GM12875 (cell line): ENCODE results near the gene KRTCAP2.

Experiments used
- H3K4me3 ChIP-seq: one replicate; pipeline ENCODE4 v1.5.1; 2011; ENCODE audit warnings: low read depth, low read length, control low read depth
- CTCF ChIP-seq: IDR thresholded peaks from 2 replicates; pipeline ENCODE4 v1.5.1; 2011; ENCODE audit warnings: low read depth, mild to moderate bottlenecking, control low read depth, inconsistent platforms, low read length, moderate library complexity, borderline replicate concordance; ENCODE audit not compliant: insufficient read depth

The KRTCAP2 gene

GRCh38 chr1:155130272-155131006, 42.7 kb downstream of the KRTCAP2 start:
- H3K4me3 ChIP-seq, result no peak overlapping the region
- TF ChIP-seq CTCF, result no peak

GRCh38 chr1:155128755-155129473, 44.2 kb downstream of the KRTCAP2 start:
- no peak overlapping the region for H3K4me3 ChIP-seq
- TF ChIP-seq CTCF, result no peak

GRCh38 chr1:155127967-155128754, 44.9 kb downstream of the KRTCAP2 start:
- H3K4me3 ChIP-seq, result no peak overlapping the region
- no peak for TF ChIP-seq CTCF

GRCh38 chr1:155127105-155127966, 45.8 kb downstream of the KRTCAP2 start, which contains the start of gene EFNA1:
Gene EFNA1, plus strand, starts transcription at chr1:155127876. Its CDS starts 102 bp downstream, at chr1:155127978.
- H3K4me3 ChIP-seq, result no peak within 1 kb of the TSS
- no peak for TF ChIP-seq CTCF

- no peak overlapping the region for H3K4me3 ChIP-seq
- no peak for TF ChIP-seq CTCF
These were observed 46.5 kb downstream of the KRTCAP2 start for GRCh38 chr1:155126556-155127104.

GRCh38 chr1:155125946-155126555, 47.1 kb downstream of the KRTCAP2 start:
- TF ChIP-seq CTCF, result no peak
- no peak overlapping the region for H3K4me3 ChIP-seq
